IMR-90 (cell line): ENCODE results near the gene NT5C1B. TPM values are rescaled to one million over a fixed set of nuclear protein-coding genes. Genes with fewer than 3 reads are reported as not detected.
A peak's percentile ranks its signal among the peaks of the same experiment; 100 is the strongest.

ENCODE experiments used
- ATAC-seq: fragments of 200-7000 bp; cut with Tn5 transposase; 2 replicates; pipeline ENCODE4 v1.9.1; 2020; ENCODE audit warnings: low read depth, mild to moderate bottlenecking, moderate library complexity
- BruUV-seq: library from RNA; stranded (reverse); fragments of 400-500 nt; replicated peaks from 2 replicates; lab custom pipeline; 2021; lab: Mats Ljungman, UMichigan
- CTCF ChIA-PET: fragments of 300-600 bp; formaldehyde crosslinking; extraction: SDS; loops from one replicate; lab custom pipeline; 2021; ENCODE audit warnings: antibody characterized with exemption; lab: Yijun Ruan, JAX
- POLR2A ChIA-PET: fragments of 300-600 bp; sonication (Branson Sonifier 250); formaldehyde crosslinking; loops from one replicate; lab custom pipeline; 2022; ENCODE audit warnings: antibody characterized with exemption; ENCODE audit not compliant: unreplicated experiment; lab: Charles Lee
- DNase-seq: peaks from one replicate; pipeline ENCODE4 v3.0.0; 2013
- H2AFZ ChIP-seq: replicated peaks from 2 replicates; pipeline ENCODE3; 2013; ENCODE audit warnings: low read length, mild to moderate bottlenecking; ENCODE audit not compliant: poor library complexity
- H2AK5ac ChIP-seq: 2 replicates; pipeline ENCODE4 v1.6.1; 2013; ENCODE audit warnings: low read depth, low read length, inconsistent platforms
- H2AK9ac ChIP-seq: replicated peaks from 2 replicates; pipeline ENCODE3; 2013; ENCODE audit warnings: mild to moderate bottlenecking, low read depth, low read length, moderate library complexity; ENCODE audit not compliant: poor library complexity
- H2BK120ac ChIP-seq: 2 replicates; pipeline ENCODE4 v1.6.1; 2013; ENCODE audit warnings: low read depth, low read length, inconsistent platforms
- H2BK15ac ChIP-seq: 3 replicates; pipeline ENCODE4 v1.6.1; 2013; ENCODE audit warnings: low read depth, low read length, inconsistent platforms
- H2BK20ac ChIP-seq: 2 replicates; pipeline ENCODE4 v1.6.1; 2013; ENCODE audit warnings: low read depth, mild to moderate bottlenecking, inconsistent platforms, low read length, moderate library complexity
- H2BK5ac ChIP-seq: 2 replicates; pipeline ENCODE4 v1.6.1; 2013; ENCODE audit warnings: mild to moderate bottlenecking, low read depth, low read length, inconsistent platforms; ENCODE audit not compliant: poor library complexity, severe bottlenecking
- H3K14ac ChIP-seq: replicated peaks from 2 replicates; pipeline ENCODE4 v1.6.1; 2013; ENCODE audit warnings: low read depth, low read length, inconsistent platforms
- H3K18ac ChIP-seq: 2 replicates; pipeline ENCODE4 v1.6.1; 2013; ENCODE audit warnings: low read depth, low read length, control low read depth
- H3K23ac ChIP-seq: 2 replicates; pipeline ENCODE4 v1.6.1; 2013; ENCODE audit warnings: low read depth, low read length, inconsistent platforms
- H3K27ac ChIP-seq: 2 replicates; pipeline ENCODE4 v1.5.1; 2013; ENCODE audit warnings: mild to moderate bottlenecking, control low read depth, low read length; ENCODE audit not compliant: insufficient read depth
- H3K27me3 ChIP-seq: 2 replicates; pipeline ENCODE4 v1.6.1; 2013; ENCODE audit warnings: low read length; ENCODE audit not compliant: control insufficient read depth, insufficient read depth
- H3K36me3 ChIP-seq: 2 replicates; pipeline ENCODE4 v1.6.1; 2013; ENCODE audit warnings: low read length, mixed read lengths; ENCODE audit not compliant: control insufficient read depth, insufficient read depth
- H3K4ac ChIP-seq: 2 replicates; pipeline ENCODE4 v1.6.1; 2013; ENCODE audit warnings: low read depth, low read length, inconsistent platforms
- H3K4me1 ChIP-seq: 2 replicates; pipeline ENCODE4 v1.6.1; 2013; ENCODE audit warnings: low read length, mixed read lengths; ENCODE audit not compliant: control insufficient read depth, insufficient read depth
- H3K4me2 ChIP-seq: 2 replicates; pipeline ENCODE4 v1.6.1; 2013; ENCODE audit warnings: low read depth, mild to moderate bottlenecking, control low read depth, low read length, moderate library complexity
- H3K4me3 ChIP-seq: 2 replicates; pipeline ENCODE4 v1.5.1; 2013; ENCODE audit warnings: low read depth, mild to moderate bottlenecking, control low read depth, low read length, moderate library complexity; ENCODE audit not compliant: insufficient read depth
- H3K56ac ChIP-seq: 2 replicates; pipeline ENCODE4 v1.6.1; 2013; ENCODE audit warnings: low read length, inconsistent platforms; ENCODE audit not compliant: insufficient read depth; ENCODE audit errors: extremely low read depth
- H3K79me1 ChIP-seq, 2 experiments: 2 replicates each; pipeline ENCODE4 v1.6.1; 2013; ENCODE audit warnings: low read length in 2 of 2, inconsistent platforms in 1 of 2, low read depth in 1 of 2
- H3K9ac ChIP-seq: 2 replicates; pipeline ENCODE4 v1.6.1; 2013; ENCODE audit warnings: low read depth, low read length, control low read depth
- H3K9me1 ChIP-seq: 2 replicates; pipeline ENCODE4 v1.6.1; 2013; ENCODE audit warnings: low read length, inconsistent platforms; ENCODE audit not compliant: insufficient read depth
- H3K9me3 ChIP-seq: 2 replicates; pipeline ENCODE4 v1.6.1; 2013; ENCODE audit warnings: low read length; ENCODE audit not compliant: control insufficient read depth, insufficient read depth
- H4K20me1 ChIP-seq: 2 replicates; pipeline ENCODE4 v1.6.1; 2013; ENCODE audit warnings: low read length, inconsistent platforms; ENCODE audit not compliant: insufficient read depth
- H4K5ac ChIP-seq: 2 replicates; pipeline ENCODE4 v1.6.1; 2013; ENCODE audit warnings: mild to moderate bottlenecking, low read depth, low read length, control low read depth
- H4K8ac ChIP-seq, 2 experiments: 2 replicates each; pipeline ENCODE4 v1.6.1; 2013; ENCODE audit warnings: low read depth in 2 of 2, low read length in 2 of 2, control low read depth in 1 of 2, inconsistent platforms in 1 of 2
- H4K91ac ChIP-seq: 2 replicates; pipeline ENCODE4 v1.6.1; 2013; ENCODE audit warnings: low read depth, low read length, inconsistent platforms; ENCODE audit not compliant: insufficient read depth
- CEBPB ChIP-seq: IDR thresholded peaks from 2 replicates; pipeline ENCODE4 v1.6.1; 2012; ENCODE audit warnings: low read depth, low read length, improper control_type of control experiment
- NFE2L2 ChIP-seq: fragments of 150-350 bp; IDR thresholded peaks from 2 replicates; pipeline ENCODE4 v1.6.1; 2016; ENCODE audit warnings: low read depth, mild to moderate bottlenecking, low read length
- RCOR1 ChIP-seq: IDR thresholded peaks from 2 replicates; pipeline ENCODE4 v1.6.1; 2012; ENCODE audit warnings: mild to moderate bottlenecking, low read length, improper control_type of control experiment; ENCODE audit not compliant: insufficient replicate concordance
- WGBS, 2 experiments: methylation state at CpG; one replicate each; pipeline versions ENCODE4 v1.1.5 to v1.1.7; 2013; ENCODE audit warnings: missing lambda C conversion rate in 2 of 2; ENCODE audit not compliant: insufficient read length in 1 of 2; ENCODE audit errors: extremely low coverage in 2 of 2; 5-methylcytosine and 5-hydroxymethylcytosine counted together
- dilution Hi-C: fragments of 300-500 bp; cut with HindIII; formaldehyde crosslinking; loops from one replicate; pipeline ENCODE4 v1.14.3; 2018; ENCODE audit warnings: low sequenced_read_pairs; ENCODE audit not compliant: unreplicated experiment
- in situ Hi-C: fragments of 300-500 bp; cut with MboI; formaldehyde crosslinking; loops from 3 replicates; pipeline ENCODE4 v1.14.3; 2019; ENCODE audit warnings: low sequenced_read_pairs, inconsistent platforms, mixed read lengths
- intact Hi-C: fragments of 100-400 bp; cut with micrococcal nuclease; formaldehyde crosslinking; loops from 2 replicates; pipeline ENCODE4 v1.10.0; 2022
- polyA plus RNA-seq, 3 experiments: library from polyadenylated mRNA; depleted of rRNA; stranded (reverse); fragments of >200 nt; gene quantifications; 2 replicates each; pipeline ENCODE4 v1.2.3, GENCODE V29; 2012; ENCODE audit warnings: low replicate concordance in 1 of 3
- total RNA-seq: library from RNA; depleted of rRNA; stranded (reverse); fragments of >200 nt; gene quantifications from 2 replicates; pipeline ENCODE4 v1.2.3, GENCODE V29; 2012

NT5C1B gene
- total and polyA plus RNA-seq, 2 of the 4 experiments (the other 2 are of a cell fraction), result not detected

DNA sequence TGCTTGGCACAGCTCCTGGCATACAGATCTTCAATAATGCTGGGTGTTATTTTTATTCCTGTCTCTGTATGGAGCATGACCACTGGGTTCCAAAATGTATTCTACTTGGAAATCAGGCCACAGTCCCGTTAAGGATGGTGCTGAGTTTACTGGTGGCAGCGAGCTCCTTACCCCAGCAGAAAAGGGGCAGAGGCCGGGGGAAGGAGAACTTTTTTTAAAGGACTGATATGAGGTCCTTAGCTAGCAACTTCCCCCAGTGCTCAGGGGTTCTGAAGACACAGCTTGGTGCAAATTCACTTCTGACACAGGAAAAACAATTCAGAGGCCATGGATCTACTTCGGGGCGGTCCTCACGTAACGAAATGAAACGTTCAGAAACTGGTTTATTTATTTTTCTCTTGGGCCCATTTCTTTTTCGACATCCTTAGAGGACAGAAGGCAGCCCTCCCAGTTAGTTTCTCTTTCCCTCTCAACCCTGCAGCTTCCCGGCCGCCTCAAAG, 29.8 kb downstream of the NT5C1B start:
- no TSS peak for BruUV-seq
- intact Hi-C loops, result no loop called here
- POLR2A ChIA-PET, result interaction anchor here (0.6 kb wide), 2 partner anchors 15 to 358 kb away, joined by 3 to 4 read pairs; no protein-coding TSS in a partner anchor

More for the DNA sequence above, 29.8 kb downstream of the NT5C1B start:
- H3K18ac ChIP-seq, result peak overlapping the region; percentile 10; the same call in 1 of the 2 replicates
- peak overlapping the region; percentile 83 for H3K27ac ChIP-seq
- H4K20me1 ChIP-seq, result no peaks in the 10 kb centered on the region
- peak overlapping the region; percentile 33 for H2AK9ac ChIP-seq
- no peak overlapping the region for H2AK5ac ChIP-seq
- no peak; the same call in 1 of the 2 replicates for ATAC-seq
- DNase-seq, result peak; percentile 45
- 0 out of 2 replicates have a peak overlapping the region, but pooled peaks have one; percentile 0 for H4K91ac ChIP-seq
- 0% methylated on average over 3 of the region's 11 CpGs; no CpG with 5 or more reads in 1 of the 2 experiments for WGBS, 2 experiments
- peak overlapping the region; percentile 77; the same call in 1 of the 2 replicates for H3K56ac ChIP-seq
- peak overlapping the region; percentile 91 for H3K4me2 ChIP-seq
- CTCF ChIA-PET, result no interaction called here
- H3K9me3 ChIP-seq, result peaks cover 2% of the 10 kb centered on the region; the same call in 1 of the 2 replicates
- no peaks in the 10 kb centered on the region; the same call in 1 of the 2 replicates for H3K9me1 ChIP-seq
- H2BK120ac ChIP-seq, result peak overlapping the region; percentile 16; the same call in 1 of the 2 replicates
- H3K79me1 ChIP-seq, result peaks cover 24 to 42% of the 10 kb centered on the region in 2 experiments
- H3K36me3 ChIP-seq, result peaks cover 4% of the 10 kb centered on the region
- H3K14ac ChIP-seq, result peak overlapping the region; percentile 73
- peak overlapping the region; percentile 68 for H3K4me3 ChIP-seq
- no peak overlapping the region for H2BK20ac ChIP-seq
- in situ Hi-C loops, result no loop called here
- H4K5ac ChIP-seq, result peak overlapping the region; percentile 37
- peaks cover 4% of the 10 kb centered on the region; the same call in 1 of the 2 replicates for H3K4me1 ChIP-seq
- peak overlapping the region; percentile 88 for H2AFZ ChIP-seq
- dilution Hi-C loops, result no loop called here
- H4K8ac ChIP-seq, result peak overlapping the region; percentile 52 to 53; a peak in 3 of 4 replicates
- H3K9ac ChIP-seq, result peak overlapping the region; percentile 89
- H3K4ac ChIP-seq, result peak overlapping the region; percentile 37
- H3K27me3 ChIP-seq, result no peaks in the 10 kb centered on the region
- peak overlapping the region; percentile 84 for H3K23ac ChIP-seq
- peak overlapping the region; percentile 46 for H2BK5ac ChIP-seq
- H2BK15ac ChIP-seq, result no peak overlapping the region
- no peak for TF ChIP-seq NFE2L2
- no peak for TF ChIP-seq RCOR1
- TF ChIP-seq CEBPB, result no peak
